ENCODE data around the gene CDH4. TPM values are rescaled to one million over a fixed set of nuclear protein-coding genes. Genes with fewer than 3 reads are reported as not detected.

CDH4 gene
- total RNA-seq, 1 experiment from 2014 or later, result 5.3 TPM

DNA sequence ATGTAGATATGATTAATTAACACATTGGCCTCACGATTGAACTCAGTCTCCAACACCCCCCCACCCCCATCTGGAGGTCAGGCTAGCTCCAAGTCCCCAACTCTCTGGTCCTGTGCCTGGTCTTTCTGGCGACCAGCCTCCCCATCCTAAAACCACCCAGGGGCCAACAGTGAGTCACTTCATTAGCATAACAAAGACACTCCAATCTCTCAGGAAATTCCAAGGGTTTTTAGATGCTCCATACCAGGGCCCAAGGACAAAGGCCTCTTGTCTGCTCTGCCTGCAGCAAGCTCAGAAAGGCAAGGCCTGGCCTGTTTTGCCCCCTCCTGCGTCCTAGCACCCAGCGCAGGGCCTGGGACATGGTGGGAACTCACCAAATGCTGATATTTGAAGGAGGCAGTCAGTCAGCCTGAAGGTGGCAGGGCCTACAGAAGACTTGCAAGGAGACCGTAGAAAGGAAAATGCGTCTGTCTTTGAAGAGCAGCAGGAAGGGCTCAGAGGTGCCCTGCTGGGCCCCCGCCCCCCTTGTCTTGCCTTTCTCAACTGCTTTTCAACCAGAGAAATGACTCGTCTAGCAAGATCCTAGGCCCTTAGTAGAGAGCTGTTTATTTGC lies 184.7 kb downstream of the CDH4 start (continued):
- TF ChIP-seq, protein P1, sequence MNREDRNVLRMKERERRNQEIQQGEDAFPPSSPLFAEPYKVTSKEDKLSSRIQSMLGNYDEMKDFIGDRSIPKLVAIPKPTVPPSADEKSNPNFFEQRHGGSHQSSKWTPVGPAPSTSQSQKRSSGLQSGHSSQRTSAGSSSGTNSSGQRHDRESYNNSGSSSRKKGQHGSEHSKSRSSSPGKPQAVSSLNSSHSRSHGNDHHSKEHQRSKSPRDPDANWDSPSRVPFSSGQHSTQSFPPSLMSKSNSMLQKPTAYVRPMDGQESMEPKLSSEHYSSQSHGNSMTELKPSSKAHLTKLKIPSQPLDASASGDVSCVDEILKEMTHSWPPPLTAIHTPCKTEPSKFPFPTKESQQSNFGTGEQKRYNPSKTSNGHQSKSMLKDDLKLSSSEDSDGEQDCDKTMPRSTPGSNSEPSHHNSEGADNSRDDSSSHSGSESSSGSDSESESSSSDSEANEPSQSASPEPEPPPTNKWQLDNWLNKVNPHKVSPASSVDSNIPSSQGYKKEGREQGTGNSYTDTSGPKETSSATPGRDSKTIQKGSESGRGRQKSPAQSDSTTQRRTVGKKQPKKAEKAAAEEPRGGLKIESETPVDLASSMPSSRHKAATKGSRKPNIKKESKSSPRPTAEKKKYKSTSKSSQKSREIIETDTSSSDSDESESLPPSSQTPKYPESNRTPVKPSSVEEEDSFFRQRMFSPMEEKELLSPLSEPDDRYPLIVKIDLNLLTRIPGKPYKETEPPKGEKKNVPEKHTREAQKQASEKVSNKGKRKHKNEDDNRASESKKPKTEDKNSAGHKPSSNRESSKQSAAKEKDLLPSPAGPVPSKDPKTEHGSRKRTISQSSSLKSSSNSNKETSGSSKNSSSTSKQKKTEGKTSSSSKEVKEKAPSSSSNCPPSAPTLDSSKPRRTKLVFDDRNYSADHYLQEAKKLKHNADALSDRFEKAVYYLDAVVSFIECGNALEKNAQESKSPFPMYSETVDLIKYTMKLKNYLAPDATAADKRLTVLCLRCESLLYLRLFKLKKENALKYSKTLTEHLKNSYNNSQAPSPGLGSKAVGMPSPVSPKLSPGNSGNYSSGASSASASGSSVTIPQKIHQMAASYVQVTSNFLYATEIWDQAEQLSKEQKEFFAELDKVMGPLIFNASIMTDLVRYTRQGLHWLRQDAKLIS (CRISPR knock-in tag; IDR thresholded peaks at IDR 0.05; ENCODE audit: borderline replicate concordance), result no peak
- TF ChIP-seq SP1 (CRISPR knock-in tag; conservative IDR thresholded peaks at IDR 0.05), result peak; percentile 61
- TF ChIP-seq GRHL2 (CRISPR knock-in tag; IDR thresholded peaks at IDR 0.05; ENCODE audit: insufficient replicate concordance, severe bottlenecking), result no peak
- no peak for TF ChIP-seq ESRRA (CRISPR knock-in tag; IDR thresholded peaks at IDR 0.05; ENCODE audit: borderline replicate concordance)
- TF ChIP-seq, protein P2, sequence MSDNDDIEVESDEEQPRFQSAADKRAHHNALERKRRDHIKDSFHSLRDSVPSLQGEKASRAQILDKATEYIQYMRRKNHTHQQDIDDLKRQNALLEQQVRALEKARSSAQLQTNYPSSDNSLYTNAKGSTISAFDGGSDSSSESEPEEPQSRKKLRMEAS (CRISPR knock-in tag; IDR thresholded peaks at IDR 0.05), result peak; percentile 36; the same call in 1 of the 2 replicates
- TF ChIP-seq, protein P3, sequence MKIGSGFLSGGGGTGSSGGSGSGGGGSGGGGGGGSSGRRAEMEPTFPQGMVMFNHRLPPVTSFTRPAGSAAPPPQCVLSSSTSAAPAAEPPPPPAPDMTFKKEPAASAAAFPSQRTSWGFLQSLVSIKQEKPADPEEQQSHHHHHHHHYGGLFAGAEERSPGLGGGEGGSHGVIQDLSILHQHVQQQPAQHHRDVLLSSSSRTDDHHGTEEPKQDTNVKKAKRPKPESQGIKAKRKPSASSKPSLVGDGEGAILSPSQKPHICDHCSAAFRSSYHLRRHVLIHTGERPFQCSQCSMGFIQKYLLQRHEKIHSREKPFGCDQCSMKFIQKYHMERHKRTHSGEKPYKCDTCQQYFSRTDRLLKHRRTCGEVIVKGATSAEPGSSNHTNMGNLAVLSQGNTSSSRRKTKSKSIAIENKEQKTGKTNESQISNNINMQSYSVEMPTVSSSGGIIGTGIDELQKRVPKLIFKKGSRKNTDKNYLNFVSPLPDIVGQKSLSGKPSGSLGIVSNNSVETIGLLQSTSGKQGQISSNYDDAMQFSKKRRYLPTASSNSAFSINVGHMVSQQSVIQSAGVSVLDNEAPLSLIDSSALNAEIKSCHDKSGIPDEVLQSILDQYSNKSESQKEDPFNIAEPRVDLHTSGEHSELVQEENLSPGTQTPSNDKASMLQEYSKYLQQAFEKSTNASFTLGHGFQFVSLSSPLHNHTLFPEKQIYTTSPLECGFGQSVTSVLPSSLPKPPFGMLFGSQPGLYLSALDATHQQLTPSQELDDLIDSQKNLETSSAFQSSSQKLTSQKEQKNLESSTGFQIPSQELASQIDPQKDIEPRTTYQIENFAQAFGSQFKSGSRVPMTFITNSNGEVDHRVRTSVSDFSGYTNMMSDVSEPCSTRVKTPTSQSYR (CRISPR knock-in tag; IDR thresholded peaks at IDR 0.05), result peak; percentile 61; the same call in 1 of the 2 replicates
- TF ChIP-seq, protein P4, sequence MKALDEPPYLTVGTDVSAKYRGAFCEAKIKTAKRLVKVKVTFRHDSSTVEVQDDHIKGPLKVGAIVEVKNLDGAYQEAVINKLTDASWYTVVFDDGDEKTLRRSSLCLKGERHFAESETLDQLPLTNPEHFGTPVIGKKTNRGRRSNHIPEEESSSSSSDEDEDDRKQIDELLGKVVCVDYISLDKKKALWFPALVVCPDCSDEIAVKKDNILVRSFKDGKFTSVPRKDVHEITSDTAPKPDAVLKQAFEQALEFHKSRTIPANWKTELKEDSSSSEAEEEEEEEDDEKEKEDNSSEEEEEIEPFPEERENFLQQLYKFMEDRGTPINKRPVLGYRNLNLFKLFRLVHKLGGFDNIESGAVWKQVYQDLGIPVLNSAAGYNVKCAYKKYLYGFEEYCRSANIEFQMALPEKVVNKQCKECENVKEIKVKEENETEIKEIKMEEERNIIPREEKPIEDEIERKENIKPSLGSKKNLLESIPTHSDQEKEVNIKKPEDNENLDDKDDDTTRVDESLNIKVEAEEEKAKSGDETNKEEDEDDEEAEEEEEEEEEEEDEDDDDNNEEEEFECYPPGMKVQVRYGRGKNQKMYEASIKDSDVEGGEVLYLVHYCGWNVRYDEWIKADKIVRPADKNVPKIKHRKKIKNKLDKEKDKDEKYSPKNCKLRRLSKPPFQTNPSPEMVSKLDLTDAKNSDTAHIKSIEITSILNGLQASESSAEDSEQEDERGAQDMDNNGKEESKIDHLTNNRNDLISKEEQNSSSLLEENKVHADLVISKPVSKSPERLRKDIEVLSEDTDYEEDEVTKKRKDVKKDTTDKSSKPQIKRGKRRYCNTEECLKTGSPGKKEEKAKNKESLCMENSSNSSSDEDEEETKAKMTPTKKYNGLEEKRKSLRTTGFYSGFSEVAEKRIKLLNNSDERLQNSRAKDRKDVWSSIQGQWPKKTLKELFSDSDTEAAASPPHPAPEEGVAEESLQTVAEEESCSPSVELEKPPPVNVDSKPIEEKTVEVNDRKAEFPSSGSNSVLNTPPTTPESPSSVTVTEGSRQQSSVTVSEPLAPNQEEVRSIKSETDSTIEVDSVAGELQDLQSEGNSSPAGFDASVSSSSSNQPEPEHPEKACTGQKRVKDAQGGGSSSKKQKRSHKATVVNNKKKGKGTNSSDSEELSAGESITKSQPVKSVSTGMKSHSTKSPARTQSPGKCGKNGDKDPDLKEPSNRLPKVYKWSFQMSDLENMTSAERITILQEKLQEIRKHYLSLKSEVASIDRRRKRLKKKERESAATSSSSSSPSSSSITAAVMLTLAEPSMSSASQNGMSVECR (CRISPR knock-in tag; IDR thresholded peaks at IDR 0.05; ENCODE audit: borderline replicate concordance), result 0 out of 2 replicates have a peak, but pooled peaks have one; percentile 23
- no peak for TF ChIP-seq IRF2 (CRISPR knock-in tag; IDR thresholded peaks at IDR 0.05; ENCODE audit: borderline replicate concordance, low read depth)
- TF ChIP-seq, protein P5, sequence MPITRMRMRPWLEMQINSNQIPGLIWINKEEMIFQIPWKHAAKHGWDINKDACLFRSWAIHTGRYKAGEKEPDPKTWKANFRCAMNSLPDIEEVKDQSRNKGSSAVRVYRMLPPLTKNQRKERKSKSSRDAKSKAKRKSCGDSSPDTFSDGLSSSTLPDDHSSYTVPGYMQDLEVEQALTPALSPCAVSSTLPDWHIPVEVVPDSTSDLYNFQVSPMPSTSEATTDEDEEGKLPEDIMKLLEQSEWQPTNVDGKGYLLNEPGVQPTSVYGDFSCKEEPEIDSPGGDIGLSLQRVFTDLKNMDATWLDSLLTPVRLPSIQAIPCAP (CRISPR knock-in tag; IDR thresholded peaks at IDR 0.05), result no peak
- TF ChIP-seq GABPB1 (CRISPR knock-in tag; IDR thresholded peaks at IDR 0.05), result no peak
- no peak for TF ChIP-seq ZNF138 (CRISPR knock-in tag; conservative IDR thresholded peaks at IDR 0.05)
- TF ChIP-seq NR1H2 (CRISPR knock-in tag; IDR thresholded peaks at IDR 0.05), result no peak
- TF ChIP-seq MYBL2 (CRISPR knock-in tag; IDR thresholded peaks at IDR 0.05), result no peak
